GM19452 (cell line): ENCODE results near the gene FAF1.
"Not testable (repeated sequence)": the region's sequence is repeated elsewhere in the genome, so short reads cannot be mapped to it uniquely, and the experiment has no call there.

Experiments used
- ATAC-seq: cut with Tn5 transposase; IDR thresholded peaks from one replicate; pipeline ENCODE4 v1.9.1; 2021; ENCODE audit not compliant: unreplicated experiment

FAF1 gene

GRCh38 chr1:50787266-50787665 lies 172.8 kb downstream of the FAF1 start:
- ATAC-seq: no peak

- ATAC-seq: no peak
These were observed 176.8 kb downstream of the FAF1 start for GRCh38 chr1:50783286-50783685.

- ATAC-seq: no peak
These were observed 179.3 kb downstream of the FAF1 start for GRCh38 chr1:50780797-50781196.

- no peak for ATAC-seq
These were observed 180.3 kb downstream of the FAF1 start for GRCh38 chr1:50779801-50780200.

GRCh38 chr1:50775740-50776139 lies 184.3 kb downstream of the FAF1 start:
- ATAC-seq: no peak

- no peak for ATAC-seq
These were observed 185.2 kb downstream of the FAF1 start for GRCh38 chr1:50774759-50775351.

- no peak for ATAC-seq
These were observed 193.4 kb downstream of the FAF1 start for GRCh38 chr1:50766688-50767087.

- ATAC-seq: not testable (repeated sequence)
These were observed 203.5 kb downstream of the FAF1 start for GRCh38 chr1:50756543-50756942.

GRCh38 chr1:50754764-50755163 lies 205.3 kb downstream of the FAF1 start:
- ATAC-seq: not testable (repeated sequence)

GRCh38 chr1:50750021-50750619 lies 209.9 kb downstream of the FAF1 start:
- no peak for ATAC-seq

- no peak for ATAC-seq
These were observed 212.7 kb downstream of the FAF1 start for GRCh38 chr1:50747394-50747793.

GRCh38 chr1:50742523-50742922 lies 217.5 kb downstream of the FAF1 start:
- no peak for ATAC-seq

- no peak for ATAC-seq
These were observed 220.9 kb downstream of the FAF1 start for GRCh38 chr1:50739125-50739524.

- ATAC-seq: no peak
These were observed 224.6 kb downstream of the FAF1 start for GRCh38 chr1:50735443-50735842.

GRCh38 chr1:50727578-50727977 lies 232.5 kb downstream of the FAF1 start:
- not testable (repeated sequence) for ATAC-seq

- ATAC-seq: peak; percentile 87
These were observed 235.3 kb downstream of the FAF1 start for GRCh38 chr1:50724626-50725286.

- ATAC-seq: no peak
These were observed 239.5 kb downstream of the FAF1 start for GRCh38 chr1:50720457-50721053.

- ATAC-seq: no peak
These were observed 240.9 kb downstream of the FAF1 start for GRCh38 chr1:50719126-50719525.

- ATAC-seq: no peak
These were observed 242.7 kb downstream of the FAF1 start for GRCh38 chr1:50717327-50717726.

- not testable (repeated sequence) for ATAC-seq
These were observed 243.6 kb downstream of the FAF1 start for GRCh38 chr1:50716455-50716854.

GRCh38 chr1:50710099-50710498 lies 250.0 kb downstream of the FAF1 start:
- no peak for ATAC-seq

GRCh38 chr1:50707824-50708223 lies 252.2 kb downstream of the FAF1 start:
- no peak for ATAC-seq
